NT2/D1 (cell line): ENCODE results near the gene LARGE2.

Source experiments
- DNase-seq: peaks from one replicate; pipeline ENCODE4 v3.0.0-alpha.2; 2011; ENCODE audit warnings: low read depth, low spot score
- H3K27me3 ChIP-seq: 2 replicates; pipeline ENCODE4 v1.6.0; 2011; ENCODE audit warnings: mild to moderate bottlenecking; ENCODE audit not compliant: insufficient read length, insufficient read depth
- H3K36me3 ChIP-seq: 2 replicates; pipeline ENCODE4 v1.6.1; 2011; ENCODE audit warnings: mild to moderate bottlenecking, low read length, mixed read lengths; ENCODE audit not compliant: insufficient read depth, insufficient read length
- H3K4me1 ChIP-seq: 2 replicates; pipeline ENCODE4 v1.5.1; 2011; ENCODE audit not compliant: insufficient read depth, insufficient read length
- H3K4me3 ChIP-seq: 2 replicates; pipeline ENCODE4 v1.5.1; 2011; ENCODE audit warnings: low read depth; ENCODE audit not compliant: insufficient read length
- H3K9ac ChIP-seq: 2 replicates; pipeline ENCODE4 v1.6.0; 2011; ENCODE audit warnings: low read depth; ENCODE audit not compliant: insufficient read length
- H3K9me3 ChIP-seq: 2 replicates; pipeline ENCODE4 v1.5.1; 2011; ENCODE audit warnings: mild to moderate bottlenecking, low read length; ENCODE audit not compliant: insufficient read depth
- SUZ12 ChIP-seq: IDR thresholded peaks from 2 replicates; pipeline ENCODE4 v1.6.1; 2011; ENCODE audit not compliant: insufficient read length, insufficient read depth; ENCODE audit errors: extremely low read depth
- YY1 ChIP-seq: IDR thresholded peaks from 2 replicates; pipeline ENCODE4 v1.6.1; 2011; ENCODE audit not compliant: insufficient read length, insufficient read depth
- ZNF274 ChIP-seq: IDR thresholded peaks from 2 replicates; pipeline ENCODE4 v1.6.1; 2011; ENCODE audit warnings: mild to moderate bottlenecking, low read depth, low read length

Gene LARGE2

DNA sequence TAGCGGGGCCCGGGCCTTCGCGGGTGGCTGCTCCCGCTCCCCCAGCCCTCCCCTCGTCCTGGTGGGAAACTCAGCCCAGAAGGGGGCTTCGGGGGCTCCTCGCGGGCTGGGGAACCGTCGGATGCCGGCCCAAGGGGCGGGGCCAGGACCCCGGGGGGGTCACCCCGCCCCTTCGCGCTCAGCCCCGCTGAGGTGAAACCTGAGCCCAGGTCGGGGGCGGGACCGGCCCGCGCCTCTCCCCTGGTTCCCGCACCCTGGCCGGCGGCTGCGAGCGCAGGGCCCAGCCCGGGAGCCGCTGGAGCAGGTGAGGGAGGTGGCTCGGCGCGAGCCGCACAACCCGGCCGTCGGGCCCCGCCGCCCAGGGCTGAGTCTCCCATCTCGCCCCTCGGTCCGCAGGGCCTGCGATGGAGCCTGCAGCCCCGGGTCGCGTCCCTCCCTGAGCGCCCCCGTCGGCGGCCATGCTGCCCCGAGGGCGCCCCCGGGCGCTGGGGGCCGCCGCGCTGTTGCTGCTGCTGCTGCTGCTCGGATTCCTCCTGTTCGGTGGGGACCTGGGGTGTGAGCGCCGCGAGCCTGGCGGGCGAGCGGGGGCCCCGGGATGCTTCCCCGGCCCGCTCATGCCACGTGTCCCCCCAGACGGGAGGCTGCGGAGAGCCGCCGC is at the start of gene LARGE2:
LARGE2 (plus strand) TSS at position 232 of the 658 bp plus-strand sequence; CDS start at position 459, 227 bp downstream.
- peaks cover 13% of the 10 kb centered on the region for H3K36me3 ChIP-seq
- TF ChIP-seq ZNF274 (no peak), SUZ12 (peak; percentile 17)
- H3K27me3 ChIP-seq = peaks cover 29% of the 10 kb centered on the region
- H3K9ac ChIP-seq = peak within 1 kb of the TSS; percentile 88
- peak within 1 kb of the TSS; percentile 67 for H3K4me3 ChIP-seq
- no peaks in the 10 kb centered on the region for H3K9me3 ChIP-seq
- no peak for DNase-seq
- H3K4me1 ChIP-seq = peaks cover 26% of the 10 kb centered on the region

DNA sequence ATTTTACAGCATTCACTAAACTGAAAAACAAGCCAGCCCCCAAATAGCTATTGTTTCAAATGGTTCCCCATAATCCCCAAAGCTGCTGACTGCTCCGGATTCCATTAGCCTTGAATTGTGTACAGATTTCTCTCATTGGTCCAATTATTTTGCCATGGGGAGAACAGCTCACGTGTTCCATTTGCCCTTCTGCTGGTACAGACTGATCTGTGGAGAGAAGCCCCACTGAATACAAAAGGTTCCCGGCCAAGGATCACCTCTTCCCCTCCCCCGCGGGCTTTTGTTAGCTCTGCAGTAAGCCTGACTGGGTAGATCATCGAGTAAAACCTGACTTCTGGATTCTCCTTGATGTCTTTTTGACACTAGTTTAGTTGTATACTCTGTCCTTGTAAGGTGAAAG is 46.1 kb upstream of the LARGE2 start:
- Histone ChIP-seq H3K4me3 (no peak overlapping the region), H3K27me3 (no peaks in the 10 kb centered on the region), H3K9ac (no peak overlapping the region), H3K36me3 (peaks cover 68% of the 10 kb centered on the region), H3K9me3 (no peaks in the 10 kb centered on the region), H3K4me1 (peaks cover 17% of the 10 kb centered on the region)
- no peak for DNase-seq
- TF ChIP-seq ZNF274 = no peak
- no peak for TF ChIP-seq YY1
- TF ChIP-seq SUZ12 = no peak

GRCh38 chr11:45877221-45877620 is 45.2 kb upstream of the LARGE2 start:
- no peaks in the 10 kb centered on the region for H3K27me3 ChIP-seq
- no peak for DNase-seq
- H3K9ac ChIP-seq = no peak overlapping the region
- H3K36me3 ChIP-seq = peaks cover 67% of the 10 kb centered on the region
- H3K9me3 ChIP-seq = no peaks in the 10 kb centered on the region
- no peak overlapping the region for H3K4me3 ChIP-seq
- TF ChIP-seq ZNF274 (no peak), SUZ12 (no peak), YY1 (no peak)
- H3K4me1 ChIP-seq = peaks cover 17% of the 10 kb centered on the region

- TF ChIP-seq ZNF274 (no peak), YY1 (no peak), SUZ12 (no peak)
- no peak for DNase-seq
- no peak overlapping the region for H3K4me3 ChIP-seq
- H3K36me3 ChIP-seq = peaks cover 65% of the 10 kb centered on the region
- no peaks in the 10 kb centered on the region for H3K9me3 ChIP-seq
- no peak overlapping the region for H3K9ac ChIP-seq
- peaks cover 17% of the 10 kb centered on the region for H3K4me1 ChIP-seq
- H3K27me3 ChIP-seq = no peaks in the 10 kb centered on the region
Observed at GRCh38 chr11:45877845-45878244, 44.6 kb upstream of the LARGE2 start.

DNA sequence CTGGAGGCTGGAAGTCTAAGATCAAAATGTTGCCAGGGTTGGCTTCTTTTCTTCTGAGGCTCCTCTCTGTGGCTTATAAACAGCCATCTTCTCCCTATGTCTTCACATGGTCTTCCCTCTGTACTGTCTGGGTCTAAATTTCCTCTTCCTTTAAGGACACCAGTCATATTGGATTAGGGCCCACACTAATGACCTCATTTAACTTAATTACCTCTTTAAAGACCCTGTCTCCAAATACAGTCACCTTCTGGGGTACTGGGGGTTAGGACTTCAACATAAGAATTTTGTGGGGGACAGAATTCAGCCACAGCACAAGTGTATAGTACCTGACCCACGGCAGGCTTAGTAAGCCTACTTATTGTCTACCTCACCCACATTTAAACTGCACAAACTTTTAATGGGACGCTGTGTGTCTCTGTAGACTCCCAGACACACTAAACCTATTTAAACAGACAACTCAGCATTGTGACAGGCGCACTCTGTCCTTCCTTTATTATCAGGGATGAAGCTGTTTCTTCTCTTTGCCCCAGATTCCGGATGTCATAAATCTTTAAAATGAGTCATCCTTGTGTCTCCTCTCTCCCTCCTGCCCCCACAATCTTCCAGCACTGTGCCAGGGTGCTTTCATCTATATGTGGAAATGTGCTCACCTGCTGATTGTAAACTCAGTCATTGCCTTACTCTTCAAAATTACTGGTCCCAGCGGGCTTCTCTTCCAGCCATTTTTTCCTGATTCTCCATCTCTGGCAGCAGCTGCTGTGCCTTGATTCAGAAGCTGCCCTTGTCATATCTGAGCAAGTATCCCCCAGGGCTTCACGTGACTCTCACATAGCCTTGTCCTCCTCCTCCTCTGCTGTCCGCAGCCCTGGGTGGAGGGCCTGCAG is 42.4 kb upstream of the LARGE2 start:
- TF ChIP-seq YY1 = no peak
- no peak for TF ChIP-seq ZNF274
- no peak for TF ChIP-seq SUZ12
- Histone ChIP-seq H3K27me3 (peaks cover 5% of the 10 kb centered on the region), H3K4me1 (peaks cover 13% of the 10 kb centered on the region), H3K36me3 (peaks cover 48% of the 10 kb centered on the region), H3K9me3 (no peaks in the 10 kb centered on the region), H3K4me3 (no peak overlapping the region), H3K9ac (no peak overlapping the region)
- DNase-seq = no peak

- DNase-seq = no peak
- Histone ChIP-seq H3K9ac (peak overlapping the region; percentile 13), H3K36me3 (peaks cover 39% of the 10 kb centered on the region), H3K4me3 (no peak overlapping the region), H3K27me3 (peaks cover 12% of the 10 kb centered on the region), H3K9me3 (no peaks in the 10 kb centered on the region), H3K4me1 (peaks cover 10% of the 10 kb centered on the region)
- TF ChIP-seq SUZ12 (no peak), YY1 (no peak), ZNF274 (no peak)
Observed at GRCh38 chr11:45880772-45881570, 41.5 kb upstream of the LARGE2 start.
